ENCODE results near the gene CLNK.

DNA sequence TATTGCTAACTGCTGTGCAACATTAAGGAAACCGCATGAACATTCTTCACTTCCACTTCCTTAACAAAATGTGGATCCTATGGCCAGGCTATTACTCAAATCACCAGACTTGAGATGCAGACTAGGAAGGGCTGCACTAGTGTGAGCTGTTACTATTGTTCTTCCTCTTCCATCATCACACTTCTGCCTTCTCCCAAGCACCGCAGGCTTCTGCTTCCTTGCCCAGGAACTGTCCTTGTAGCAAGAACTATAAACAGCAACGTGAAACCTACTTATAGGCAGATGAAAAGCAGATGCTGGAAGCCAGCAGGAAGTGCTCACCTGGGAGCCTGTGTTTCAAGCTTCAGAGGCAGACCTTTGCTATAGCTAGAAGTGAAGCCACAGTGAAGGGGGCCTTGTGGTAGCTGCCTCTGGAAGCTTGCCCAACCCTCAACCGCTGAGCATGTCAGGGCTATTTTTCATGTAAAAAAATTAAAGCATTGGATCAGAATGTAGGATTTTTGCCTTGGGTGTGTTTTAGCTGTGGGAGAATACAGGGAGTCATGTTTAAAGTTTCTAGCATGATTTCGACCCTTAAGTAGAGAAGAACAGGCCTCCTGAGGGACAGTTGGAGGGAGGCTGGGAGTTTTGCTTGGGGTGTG, 43.9 kb downstream of the CLNK start:
- TF ChIP-seq, protein P1, sequence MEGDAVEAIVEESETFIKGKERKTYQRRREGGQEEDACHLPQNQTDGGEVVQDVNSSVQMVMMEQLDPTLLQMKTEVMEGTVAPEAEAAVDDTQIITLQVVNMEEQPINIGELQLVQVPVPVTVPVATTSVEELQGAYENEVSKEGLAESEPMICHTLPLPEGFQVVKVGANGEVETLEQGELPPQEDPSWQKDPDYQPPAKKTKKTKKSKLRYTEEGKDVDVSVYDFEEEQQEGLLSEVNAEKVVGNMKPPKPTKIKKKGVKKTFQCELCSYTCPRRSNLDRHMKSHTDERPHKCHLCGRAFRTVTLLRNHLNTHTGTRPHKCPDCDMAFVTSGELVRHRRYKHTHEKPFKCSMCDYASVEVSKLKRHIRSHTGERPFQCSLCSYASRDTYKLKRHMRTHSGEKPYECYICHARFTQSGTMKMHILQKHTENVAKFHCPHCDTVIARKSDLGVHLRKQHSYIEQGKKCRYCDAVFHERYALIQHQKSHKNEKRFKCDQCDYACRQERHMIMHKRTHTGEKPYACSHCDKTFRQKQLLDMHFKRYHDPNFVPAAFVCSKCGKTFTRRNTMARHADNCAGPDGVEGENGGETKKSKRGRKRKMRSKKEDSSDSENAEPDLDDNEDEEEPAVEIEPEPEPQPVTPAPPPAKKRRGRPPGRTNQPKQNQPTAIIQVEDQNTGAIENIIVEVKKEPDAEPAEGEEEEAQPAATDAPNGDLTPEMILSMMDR (IDR thresholded peaks at IDR 0.05 in 2 of 3, conservative IDR thresholded peaks at IDR 0.05 in 1 of 3; ENCODE audit: borderline replicate concordance in 1 of 3, insufficient read depth in 1 of 3, low read depth in 2 of 3, low read length in 2 of 3), result no peak
- TF ChIP-seq, protein P2, sequence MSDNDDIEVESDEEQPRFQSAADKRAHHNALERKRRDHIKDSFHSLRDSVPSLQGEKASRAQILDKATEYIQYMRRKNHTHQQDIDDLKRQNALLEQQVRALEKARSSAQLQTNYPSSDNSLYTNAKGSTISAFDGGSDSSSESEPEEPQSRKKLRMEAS (IDR thresholded peaks at IDR 0.05), result no peak
- TF ChIP-seq TCF7L2 (IDR thresholded peaks at IDR 0.05; ENCODE audit: borderline replicate concordance, extremely low read depth, insufficient read depth, insufficient read length), result no peak
- TF ChIP-seq EZH2 (IDR thresholded peaks at IDR 0.05), result no peak
- no peak for TF ChIP-seq POLR2A (IDR thresholded peaks at IDR 0.05; ENCODE audit: borderline replicate concordance, extremely low read depth, insufficient read depth, insufficient read length)
- TF ChIP-seq POLR2AphosphoS5 (IDR thresholded peaks at IDR 0.05; ENCODE audit: low read depth, low read length), result no peak

All from HCT116 (cell line).